GM23338 (cell line): Measurements from ENCODE around the gene TCF12.

Source experiments
- CTCF ChIP-seq, 2 experiments: fragments of 200-600 bp in 1 of 2; sonication (generic) in 1 of 2; conservative IDR thresholded peaks; 2 replicates each; pipeline versions ENCODE4 v1.5.1 to v1.6.1; 2016 to 2017; ENCODE audit warnings: antibody characterized with exemption in 2 of 2, low read depth in 2 of 2, mild to moderate bottlenecking in 2 of 2, moderate library complexity in 1 of 2
- EZH2 ChIP-seq: fragments of 200-600 bp; sonication (generic); IDR thresholded peaks from one replicate; pipeline ENCODE4 v1.8.0; 2017; ENCODE audit warnings: antibody characterized with exemption, mild to moderate bottlenecking, low read depth; ENCODE audit not compliant: unreplicated experiment
- EZH2phosphoT487 ChIP-seq: fragments of 200-600 bp; sonication (generic); IDR thresholded peaks from one replicate; pipeline ENCODE4 v1.8.1; 2018; ENCODE audit warnings: antibody characterized with exemption; ENCODE audit not compliant: unreplicated experiment
- JUNB ChIP-seq: IDR thresholded peaks from one replicate; pipeline ENCODE4 v1.6.1; 2016; ENCODE audit warnings: antibody characterized with exemption; ENCODE audit not compliant: unreplicated experiment
- POLR2AphosphoS5 ChIP-seq: IDR thresholded peaks from 2 replicates; pipeline ENCODE4 v1.6.1; 2016; ENCODE audit warnings: antibody characterized with exemption, low read depth
- REST ChIP-seq: IDR thresholded peaks from one replicate; pipeline ENCODE4 v1.6.1; 2018; ENCODE audit warnings: antibody characterized with exemption; ENCODE audit not compliant: unreplicated experiment
- STAT1 ChIP-seq: IDR thresholded peaks from one replicate; pipeline ENCODE4 v1.6.1; 2016; ENCODE audit warnings: antibody characterized with exemption; ENCODE audit not compliant: unreplicated experiment

GRCh38 chr15:57133127-57133968 lies 214.9 kb downstream of the TCF12 start:
- no peak; a peak in 1 of 4 replicates for TF ChIP-seq CTCF (conservative IDR thresholded peaks at IDR 0.05; ENCODE audit: low read depth in 2 of 2)
- TF ChIP-seq POLR2AphosphoS5 = no peak
- TF ChIP-seq REST = no peak
- TF ChIP-seq JUNB = no peak
- TF ChIP-seq EZH2phosphoT487 = no peak
- no peak for TF ChIP-seq EZH2
- no peak for TF ChIP-seq STAT1
